ENCODE measurements around the gene OR1J4. TPM values are rescaled to one million over a fixed set of nuclear protein-coding genes. Genes with fewer than 3 reads are reported as not detected.

OR1J4 gene, protein sequence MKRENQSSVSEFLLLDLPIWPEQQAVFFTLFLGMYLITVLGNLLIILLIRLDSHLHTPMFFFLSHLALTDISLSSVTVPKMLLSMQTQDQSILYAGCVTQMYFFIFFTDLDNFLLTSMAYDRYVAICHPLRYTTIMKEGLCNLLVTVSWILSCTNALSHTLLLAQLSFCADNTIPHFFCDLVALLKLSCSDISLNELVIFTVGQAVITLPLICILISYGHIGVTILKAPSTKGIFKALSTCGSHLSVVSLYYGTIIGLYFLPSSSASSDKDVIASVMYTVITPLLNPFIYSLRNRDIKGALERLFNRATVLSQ
- not detected in 2 replicates for polyA plus RNA-seq

DNA sequence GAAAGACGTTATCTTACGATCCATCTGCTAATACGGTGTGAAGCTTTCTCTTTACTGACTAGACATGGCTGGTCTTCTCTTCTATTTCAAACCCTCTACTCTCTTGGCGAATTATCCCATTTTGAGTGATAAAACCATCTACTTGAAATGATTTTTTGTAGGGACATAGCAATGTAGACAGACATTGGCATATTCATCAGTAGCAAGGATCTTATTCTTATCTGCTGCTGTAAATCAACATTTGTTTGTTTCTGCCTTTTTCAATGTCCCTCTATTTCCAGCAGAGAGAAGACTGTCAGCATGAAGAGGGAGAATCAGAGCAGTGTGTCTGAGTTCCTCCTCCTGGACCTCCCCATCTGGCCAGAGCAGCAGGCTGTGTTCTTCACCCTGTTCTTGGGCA lies at the start of gene OR1J4:
TSS of gene OR1J4 (plus strand) at position 301 of the 400 bp plus-strand sequence. CDS start at position 301, 0 bp downstream.

DNA sequence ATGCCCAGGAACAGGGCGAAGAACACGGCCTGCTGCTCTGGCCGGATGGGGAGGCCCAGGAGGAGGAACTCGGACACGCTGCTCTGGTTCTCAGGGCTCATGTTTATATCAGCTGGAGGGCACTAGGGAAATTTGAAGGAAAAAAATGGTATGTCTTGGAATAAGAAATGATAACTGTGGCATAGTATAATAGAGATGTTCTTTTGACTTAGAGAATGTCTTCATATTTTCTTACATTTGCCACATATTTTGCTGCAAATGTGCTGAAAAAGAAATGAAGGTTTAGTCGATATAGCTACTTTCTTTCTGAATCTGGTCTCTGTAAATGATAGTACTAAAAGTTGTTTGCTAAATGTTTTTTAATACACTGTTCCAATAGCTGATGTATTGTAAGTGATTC lies 41.1 kb upstream of the OR1J4 start, which contains the start of gene OR1J1:
TSS of gene OR1J1 (minus strand) at position 101 of the 400 bp plus-strand sequence. CDS start at position 101, 0 bp downstream.

DNA sequence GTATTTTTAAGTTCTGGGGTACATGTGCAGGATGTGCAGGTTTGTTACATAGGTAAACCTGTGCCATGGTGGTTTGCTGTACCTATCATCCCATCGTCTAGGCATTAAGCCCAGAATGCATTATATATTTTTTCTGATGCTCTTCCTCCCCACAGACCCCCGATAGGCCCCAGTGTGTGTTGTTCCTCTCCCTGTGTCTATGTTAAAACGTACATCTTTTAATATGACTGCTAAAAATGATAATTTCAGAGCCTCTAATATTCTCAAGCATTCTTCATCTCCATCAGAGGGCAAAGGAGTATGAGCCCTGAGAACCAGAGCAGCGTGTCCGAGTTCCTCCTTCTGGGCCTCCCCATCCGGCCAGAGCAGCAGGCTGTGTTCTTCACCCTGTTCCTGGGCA lies 8.4 kb upstream of the OR1J4 start, which contains the start of gene OR1J2:
TSS of gene OR1J2 (plus strand) at position 301 of the 400 bp plus-strand sequence. CDS start at position 301, 0 bp downstream.

DNA sequence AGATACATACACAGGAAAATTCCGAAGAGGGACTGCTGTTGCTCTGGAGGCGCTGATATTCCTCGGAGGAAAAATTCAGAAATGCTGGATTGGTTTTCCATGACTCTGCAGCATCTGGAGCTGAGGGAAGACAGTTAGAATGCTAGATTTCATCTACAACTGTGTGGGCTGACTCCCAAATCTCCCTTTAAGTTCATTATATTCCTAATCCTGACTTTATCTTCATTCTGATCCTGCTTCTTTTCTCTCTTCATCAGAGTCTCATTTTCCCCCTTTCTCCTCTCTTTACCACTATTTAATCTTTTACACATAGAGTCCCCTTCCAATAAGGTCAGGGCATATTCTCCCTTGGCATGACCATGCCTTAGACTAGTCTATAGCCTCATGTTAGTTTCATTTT lies 8.3 kb downstream of the OR1J4 start, which contains the start of gene OR1N1:
TSS of gene OR1N1 (minus strand) at position 101 of the 400 bp plus-strand sequence. CDS start at position 101, 0 bp downstream.

DNA sequence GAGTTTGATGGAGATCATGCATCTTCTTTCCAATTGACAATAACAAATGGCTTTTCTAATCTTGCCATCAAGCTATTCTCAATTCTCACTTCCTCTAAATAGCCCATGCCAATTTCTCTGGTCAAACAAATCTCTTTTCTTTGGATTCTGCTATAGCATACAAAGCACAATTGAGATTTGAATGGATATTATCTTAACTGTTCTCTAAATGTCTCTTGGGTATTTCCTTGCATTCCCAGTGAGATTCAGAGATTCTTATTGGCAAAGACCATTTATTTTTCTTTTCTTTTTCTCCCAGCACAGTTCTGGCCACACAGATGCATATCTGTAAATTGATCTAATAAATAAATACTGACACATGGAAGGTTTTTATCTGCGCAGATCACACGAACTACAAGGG lies 33.9 kb downstream of the OR1J4 start, which contains the start of gene OR1N2:
TSS of gene OR1N2 (plus strand) at position 301 of the 400 bp plus-strand sequence. CDS start 100 bp downstream, outside the sequence.

Other genes starting within 250 kb of the OR1J4 start
- not detected in 2 replicates for gene PTGS1, start 148.1 kb upstream of the OR1J4 start, polyA plus RNA-seq
- gene OR1J1, start 41.2 kb upstream of the OR1J4 start, polyA plus RNA-seq, result not detected in 2 replicates
- not detected in 2 replicates for gene OR1J2, start 8.3 kb upstream of the OR1J4 start, polyA plus RNA-seq
- not detected in 2 replicates for gene OR1N1, start 8.2 kb downstream of the OR1J4 start, polyA plus RNA-seq
- gene OR1N2, start 34.0 kb downstream of the OR1J4 start, polyA plus RNA-seq, result not detected in 2 replicates
- not detected in 2 replicates for gene OR1L8, start 64.2 kb downstream of the OR1J4 start, polyA plus RNA-seq
- gene OR1Q1, start 95.6 kb downstream of the OR1J4 start, polyA plus RNA-seq, result not detected in 2 replicates
- not detected in 2 replicates for gene OR1B1, start 138.5 kb downstream of the OR1J4 start, polyA plus RNA-seq
- gene OR1L1, start 142.6 kb downstream of the OR1J4 start, polyA plus RNA-seq, result not detected in 2 replicates
- gene OR1L3, start 156.0 kb downstream of the OR1J4 start, polyA plus RNA-seq, result not detected in 2 replicates
- gene OR1L4, start 204.8 kb downstream of the OR1J4 start, polyA plus RNA-seq, result not detected in 2 replicates
- not detected in 2 replicates for gene OR1L6, start 223.2 kb downstream of the OR1J4 start, polyA plus RNA-seq